ENCODE results near the gene DENND4A. TPM values are rescaled to one million over a fixed set of nuclear protein-coding genes. Genes with fewer than 3 reads are reported as not detected.

Gene DENND4A
- total RNA-seq, 2 donors from 2014 or later, result 15.7 to 21.8 TPM

DNA sequence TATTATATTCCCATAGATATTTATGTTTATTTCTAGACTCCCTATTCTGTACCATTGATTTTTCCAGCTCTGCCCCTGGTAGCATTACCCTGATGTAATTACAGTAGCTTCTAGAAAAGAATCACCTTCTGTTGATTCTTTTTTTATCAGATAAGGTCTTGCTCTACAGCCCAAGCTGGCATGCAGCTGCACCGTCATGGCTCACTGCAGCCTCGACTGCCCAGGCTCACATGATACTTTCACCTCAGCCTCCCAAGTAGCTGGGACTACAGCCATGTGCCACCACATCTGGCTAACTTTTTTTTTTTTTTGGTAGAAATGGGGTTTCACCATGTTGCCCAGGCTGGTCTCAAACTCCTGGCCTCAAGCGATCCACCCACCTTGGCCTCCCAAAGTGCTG is 128.6 kb downstream of the DENND4A start:
- H3K4me3 ChIP-seq, result no peak overlapping the region
- intact Hi-C loops (cut with DNase I), result no loop called here
- no peaks in the 10 kb centered on the region for H3K4me1 ChIP-seq
- H3K27ac ChIP-seq, result no peak overlapping the region
- no peak for DNase-seq
- H3K36me3 ChIP-seq, result no peaks in the 10 kb centered on the region
- H3K27me3 ChIP-seq, result no peaks in the 10 kb centered on the region
- TF ChIP-seq, protein P1, sequence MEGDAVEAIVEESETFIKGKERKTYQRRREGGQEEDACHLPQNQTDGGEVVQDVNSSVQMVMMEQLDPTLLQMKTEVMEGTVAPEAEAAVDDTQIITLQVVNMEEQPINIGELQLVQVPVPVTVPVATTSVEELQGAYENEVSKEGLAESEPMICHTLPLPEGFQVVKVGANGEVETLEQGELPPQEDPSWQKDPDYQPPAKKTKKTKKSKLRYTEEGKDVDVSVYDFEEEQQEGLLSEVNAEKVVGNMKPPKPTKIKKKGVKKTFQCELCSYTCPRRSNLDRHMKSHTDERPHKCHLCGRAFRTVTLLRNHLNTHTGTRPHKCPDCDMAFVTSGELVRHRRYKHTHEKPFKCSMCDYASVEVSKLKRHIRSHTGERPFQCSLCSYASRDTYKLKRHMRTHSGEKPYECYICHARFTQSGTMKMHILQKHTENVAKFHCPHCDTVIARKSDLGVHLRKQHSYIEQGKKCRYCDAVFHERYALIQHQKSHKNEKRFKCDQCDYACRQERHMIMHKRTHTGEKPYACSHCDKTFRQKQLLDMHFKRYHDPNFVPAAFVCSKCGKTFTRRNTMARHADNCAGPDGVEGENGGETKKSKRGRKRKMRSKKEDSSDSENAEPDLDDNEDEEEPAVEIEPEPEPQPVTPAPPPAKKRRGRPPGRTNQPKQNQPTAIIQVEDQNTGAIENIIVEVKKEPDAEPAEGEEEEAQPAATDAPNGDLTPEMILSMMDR (IDR thresholded peaks at IDR 0.05), result no peak
- no peak overlapping the region for H3K9ac ChIP-seq (ENCODE audit: low read depth in 2 of 2, low read length in 2 of 2)
- no peaks in the 10 kb centered on the region for H3K9me3 ChIP-seq

DNA sequence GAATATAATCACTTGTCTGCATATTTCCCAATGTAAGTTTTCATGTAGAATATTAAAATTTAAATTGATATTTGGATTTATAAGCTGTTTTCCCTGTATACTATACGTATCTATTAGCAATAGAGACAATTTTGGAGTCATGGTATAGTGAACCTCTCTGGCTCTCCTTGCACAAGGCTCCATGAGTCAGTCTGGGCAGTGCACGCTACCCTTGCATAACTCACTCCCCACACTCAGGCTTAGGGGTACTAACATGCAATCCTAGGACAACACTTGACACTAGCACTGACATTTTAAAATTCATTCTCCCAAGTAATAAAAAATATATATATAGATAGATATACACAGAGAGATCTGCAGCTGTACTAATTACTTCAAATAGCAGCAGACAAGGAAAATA is 131.2 kb downstream of the DENND4A start:
- no peaks in the 10 kb centered on the region for H3K27me3 ChIP-seq
- no peak overlapping the region for H3K4me3 ChIP-seq
- DNase-seq, result no peak
- no peaks in the 10 kb centered on the region for H3K36me3 ChIP-seq
- TF ChIP-seq, protein P1 (IDR thresholded peaks at IDR 0.05), result no peak
- no peaks in the 10 kb centered on the region for H3K4me1 ChIP-seq
- H3K27ac ChIP-seq, result no peak overlapping the region
- H3K9me3 ChIP-seq, result no peaks in the 10 kb centered on the region
- intact Hi-C loops (cut with DNase I), result no loop called here
- no peak overlapping the region for H3K9ac ChIP-seq (ENCODE audit: low read depth in 2 of 2, low read length in 2 of 2)

DNA sequence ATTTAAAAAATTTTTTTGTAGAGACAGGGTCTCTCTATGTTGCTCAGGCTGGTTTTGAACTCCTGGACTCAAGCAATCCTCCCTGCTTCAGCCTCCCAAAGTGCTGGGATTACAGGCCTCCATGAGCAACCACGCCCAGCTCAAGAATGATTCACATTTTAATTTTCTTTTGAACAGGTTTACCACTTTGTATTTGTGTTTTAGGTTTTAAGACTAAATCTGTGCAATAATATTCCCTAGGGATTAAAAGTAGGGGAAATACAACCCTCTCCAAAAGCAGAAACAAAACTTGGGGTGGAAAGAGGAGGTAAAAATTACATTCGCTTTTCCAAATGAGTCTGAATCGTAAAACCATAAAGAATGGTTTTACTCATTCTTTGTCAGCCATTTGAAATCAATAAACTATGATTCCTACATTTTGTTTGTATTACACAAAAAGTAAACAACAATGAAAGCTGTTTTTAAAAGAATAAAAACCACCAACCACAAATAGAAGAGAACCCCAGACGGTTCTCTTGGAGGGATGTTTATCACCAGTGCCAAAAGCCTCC is 132.5 kb downstream of the DENND4A start:
- Histone ChIP-seq H3K4me3 (no peak overlapping the region), H3K27me3 (no peaks in the 10 kb centered on the region), H3K9ac (ENCODE audit: low read depth in 2 of 2, low read length in 2 of 2) (no peak overlapping the region), H3K36me3 (no peaks in the 10 kb centered on the region), H3K9me3 (no peaks in the 10 kb centered on the region), H3K27ac (no peak overlapping the region), H3K4me1 (no peaks in the 10 kb centered on the region)
- TF ChIP-seq, protein P1 (IDR thresholded peaks at IDR 0.05), result no peak
- no peak for DNase-seq
- intact Hi-C loops (cut with DNase I), result no loop called here

DNA sequence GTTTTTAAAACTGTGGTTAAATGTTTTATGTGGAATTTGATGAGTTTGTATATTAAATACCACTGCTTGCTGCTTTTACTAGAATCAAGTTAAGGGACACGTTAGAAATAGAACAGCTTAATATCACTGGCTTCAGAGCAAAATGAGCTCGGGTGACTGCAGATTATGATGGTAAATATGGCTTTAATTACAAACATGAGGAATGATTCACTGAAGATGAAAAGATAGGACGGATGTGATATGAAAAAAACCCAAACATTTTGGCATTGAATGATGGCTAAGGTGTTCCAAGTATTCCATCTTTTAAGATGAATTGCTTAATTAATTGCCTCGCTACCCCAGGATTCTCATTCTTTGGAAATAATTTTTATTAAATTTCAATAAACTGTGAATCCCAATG is 136.6 kb downstream of the DENND4A start:
- Histone ChIP-seq H3K4me1 (no peaks in the 10 kb centered on the region), H3K9me3 (no peaks in the 10 kb centered on the region), H3K27me3 (no peaks in the 10 kb centered on the region), H3K9ac (ENCODE audit: low read depth in 2 of 2, low read length in 2 of 2) (no peak overlapping the region), H3K4me3 (no peak overlapping the region), H3K27ac (no peak overlapping the region), H3K36me3 (no peaks in the 10 kb centered on the region)
- intact Hi-C loops (cut with DNase I), result no loop called here
- TF ChIP-seq, protein P1 (IDR thresholded peaks at IDR 0.05), result no peak
- DNase-seq, result no peak

DNA sequence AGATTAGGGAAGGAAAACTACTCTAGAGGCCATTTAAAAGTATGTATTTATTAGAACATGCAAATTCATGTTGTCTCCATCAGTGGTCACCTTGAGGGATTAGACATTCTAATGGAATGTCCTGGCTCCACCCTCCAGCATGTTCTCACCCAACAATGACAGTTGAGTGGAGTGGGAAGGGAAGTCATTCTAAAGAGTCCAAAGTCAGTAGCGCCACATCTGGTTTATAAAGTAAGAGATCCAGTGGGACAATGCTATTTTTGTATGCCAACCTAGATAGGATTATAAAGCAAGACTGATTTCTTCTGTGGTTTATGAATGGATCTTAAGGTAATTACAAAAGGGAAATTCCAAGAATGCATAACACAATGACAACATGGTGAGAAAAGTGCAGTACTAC is 137.1 kb downstream of the DENND4A start:
- no peaks in the 10 kb centered on the region for H3K9me3 ChIP-seq
- H3K4me3 ChIP-seq, result no peak overlapping the region
- H3K36me3 ChIP-seq, result no peaks in the 10 kb centered on the region
- no peak overlapping the region for H3K9ac ChIP-seq (ENCODE audit: low read depth in 2 of 2, low read length in 2 of 2)
- no peak overlapping the region for H3K27ac ChIP-seq
- no peaks in the 10 kb centered on the region for H3K4me1 ChIP-seq
- TF ChIP-seq, protein P1 (IDR thresholded peaks at IDR 0.05), result no peak
- intact Hi-C loops (cut with DNase I), result no loop called here
- no peaks in the 10 kb centered on the region for H3K27me3 ChIP-seq
- no peak for DNase-seq
